Hepatocyte (in vitro differentiated cells): ENCODE data around the gene RPP25L.

Experiments
- CTCF ChIP-seq: fragments of 200-600 bp; sonication (generic); IDR thresholded peaks from 2 replicates; pipeline ENCODE4 v1.5.1; 2016; ENCODE audit warnings: antibody characterized with exemption, mild to moderate bottlenecking; ENCODE audit not compliant: poor library complexity
- EZH2 ChIP-seq: fragments of 200-600 bp; sonication (generic); IDR thresholded peaks from 2 replicates; pipeline ENCODE4 v1.6.1; 2016; ENCODE audit warnings: antibody characterized with exemption, mild to moderate bottlenecking, borderline replicate concordance

DNA sequence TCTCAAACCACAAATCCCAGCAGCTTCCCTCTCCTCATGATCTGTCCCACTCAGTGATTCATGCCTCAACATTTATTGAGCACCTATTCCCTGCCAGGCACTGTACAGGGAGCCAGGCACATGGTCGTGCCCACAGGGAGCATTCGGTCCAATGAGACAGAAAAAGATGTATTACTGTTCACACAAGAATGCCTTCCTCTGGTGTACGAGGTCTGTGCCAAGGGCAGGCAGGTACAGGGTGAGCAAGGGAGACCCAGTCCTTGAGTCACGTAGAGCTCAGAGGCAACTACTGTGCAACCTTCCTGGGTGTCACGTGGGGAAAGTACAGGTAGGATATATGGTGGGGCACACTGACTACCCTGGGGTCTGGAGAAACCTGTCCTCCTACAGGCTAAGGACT is 26.9 kb downstream of the RPP25L start:
- TF ChIP-seq CTCF = no peak
- no peak for TF ChIP-seq EZH2
